GM21576 (cell line): Measurements from ENCODE around the gene ATG16L1.
A peak's percentile ranks its signal among the peaks of the same experiment; 100 is the strongest.

Experiments used
- ATAC-seq: cut with Tn5 transposase; IDR thresholded peaks from one replicate; pipeline ENCODE4 v1.9.1; 2021; ENCODE audit warnings: mild to moderate bottlenecking, moderate library complexity; ENCODE audit not compliant: unreplicated experiment

The ATG16L1 gene

GRCh38 chr2:233258211-233258610, 6.7 kb downstream of the ATG16L1 start:
- ATAC-seq: no peak

- no peak for ATAC-seq
Observed at GRCh38 chr2:233259730-233260129, 8.3 kb downstream of the ATG16L1 start.

GRCh38 chr2:233260661-233261060, 9.2 kb downstream of the ATG16L1 start:
- no peak for ATAC-seq

GRCh38 chr2:233261819-233262555, 10.5 kb downstream of the ATG16L1 start:
- peak; percentile 65 for ATAC-seq

GRCh38 chr2:233262562-233262961, 11.1 kb downstream of the ATG16L1 start:
- ATAC-seq: peak; percentile 6

GRCh38 chr2:233263045-233263570, 11.6 kb downstream of the ATG16L1 start:
- no peak for ATAC-seq

GRCh38 chr2:233264667-233265066, 13.2 kb downstream of the ATG16L1 start:
- no peak for ATAC-seq

GRCh38 chr2:233265899-233266431, 14.5 kb downstream of the ATG16L1 start:
- no peak for ATAC-seq

- ATAC-seq: no peak
Observed at GRCh38 chr2:233266481-233266880, 15.0 kb downstream of the ATG16L1 start.

GRCh38 chr2:233267516-233268245, 16.2 kb downstream of the ATG16L1 start:
- ATAC-seq: peak; percentile 84

- ATAC-seq: no peak
Observed at GRCh38 chr2:233270366-233270765, 18.9 kb downstream of the ATG16L1 start.

- no peak for ATAC-seq
Observed at GRCh38 chr2:233270951-233271350, 19.5 kb downstream of the ATG16L1 start.

- ATAC-seq: no peak
Observed at GRCh38 chr2:233271693-233272092, 20.2 kb downstream of the ATG16L1 start.

GRCh38 chr2:233273120-233273519, 21.6 kb downstream of the ATG16L1 start:
- ATAC-seq: no peak

GRCh38 chr2:233275223-233275622, 23.8 kb downstream of the ATG16L1 start:
- ATAC-seq: no peak

GRCh38 chr2:233278921-233279320, 27.4 kb downstream of the ATG16L1 start:
- no peak for ATAC-seq

GRCh38 chr2:233280114-233280693, 28.7 kb downstream of the ATG16L1 start:
- ATAC-seq: no peak

GRCh38 chr2:233281553-233281952, 30.1 kb downstream of the ATG16L1 start:
- ATAC-seq: no peak

GRCh38 chr2:233281992-233282603, 30.6 kb downstream of the ATG16L1 start:
- no peak for ATAC-seq

- ATAC-seq: no peak
Observed at GRCh38 chr2:233285921-233286320, 34.4 kb downstream of the ATG16L1 start.

- ATAC-seq: no peak
Observed at GRCh38 chr2:233287871-233288270, 36.4 kb downstream of the ATG16L1 start.
